ENCODE data around the gene TRA2B. TPM values are rescaled to one million over a fixed set of nuclear protein-coding genes. Genes with fewer than 3 reads are reported as not detected.

Gene TRA2B
- 100 to 1,000 TPM in 1 of 3 donors, 10 to 100 TPM in 2; 77.0 to 121 (median 92.0) TPM for total RNA-seq
- long read RNA-seq, donor 1, transcript TRA2B-212 (2 exons, 538 nt), result minor isoform, 8 of 29 reads
- long read RNA-seq, donor 1, transcript TRA2B-205 (9 exons, 2,952 nt), result major isoform, 16 of 29 reads
- long read RNA-seq, donor 1, partial matches to known transcripts, result 0 of 29 reads
- long read RNA-seq, donor 1, other reads (novel, unspliced or antisense), result 5 of 29 reads
- long read RNA-seq, donor 2, full-length matches to known transcripts, result 18 of 24 reads
- long read RNA-seq, donor 2, partial matches to known transcripts, result 4 of 24 reads
- long read RNA-seq, donor 2, other reads (novel, unspliced or antisense), result 2 of 24 reads

GRCh38 chr3:185937689-185938374 is at the start of gene TRA2B:
Gene TRA2B (minus strand): TSS chr3:185938014. CDS start chr3:185937860, 154 bp downstream.
- DNase-seq (peak; percentile 98 to 99 (median 99)), ATAC-seq (peak; percentile 98)
- Histone ChIP-seq H3K4me3 (peak within 1 kb of the TSS; percentile 98), H3K4me1 (ENCODE audit: low read depth) (peaks cover 20% of the 10 kb centered on the region), H3K9me3 (no peaks in the 10 kb centered on the region), H3K36me3 (ENCODE audit: low read depth) (no peaks in the 10 kb centered on the region)
- intact Hi-C loops (cut with DNase I, micrococcal nuclease), result loop anchor here in 1 of 2 donors (10.0 kb wide), 1 partner anchor 847 kb away; the partner anchor contains the start of gene EIF4A2
- TF ChIP-seq, protein P1, sequence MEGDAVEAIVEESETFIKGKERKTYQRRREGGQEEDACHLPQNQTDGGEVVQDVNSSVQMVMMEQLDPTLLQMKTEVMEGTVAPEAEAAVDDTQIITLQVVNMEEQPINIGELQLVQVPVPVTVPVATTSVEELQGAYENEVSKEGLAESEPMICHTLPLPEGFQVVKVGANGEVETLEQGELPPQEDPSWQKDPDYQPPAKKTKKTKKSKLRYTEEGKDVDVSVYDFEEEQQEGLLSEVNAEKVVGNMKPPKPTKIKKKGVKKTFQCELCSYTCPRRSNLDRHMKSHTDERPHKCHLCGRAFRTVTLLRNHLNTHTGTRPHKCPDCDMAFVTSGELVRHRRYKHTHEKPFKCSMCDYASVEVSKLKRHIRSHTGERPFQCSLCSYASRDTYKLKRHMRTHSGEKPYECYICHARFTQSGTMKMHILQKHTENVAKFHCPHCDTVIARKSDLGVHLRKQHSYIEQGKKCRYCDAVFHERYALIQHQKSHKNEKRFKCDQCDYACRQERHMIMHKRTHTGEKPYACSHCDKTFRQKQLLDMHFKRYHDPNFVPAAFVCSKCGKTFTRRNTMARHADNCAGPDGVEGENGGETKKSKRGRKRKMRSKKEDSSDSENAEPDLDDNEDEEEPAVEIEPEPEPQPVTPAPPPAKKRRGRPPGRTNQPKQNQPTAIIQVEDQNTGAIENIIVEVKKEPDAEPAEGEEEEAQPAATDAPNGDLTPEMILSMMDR (IDR thresholded peaks at IDR 0.05), result peak; percentile 42

DNA sequence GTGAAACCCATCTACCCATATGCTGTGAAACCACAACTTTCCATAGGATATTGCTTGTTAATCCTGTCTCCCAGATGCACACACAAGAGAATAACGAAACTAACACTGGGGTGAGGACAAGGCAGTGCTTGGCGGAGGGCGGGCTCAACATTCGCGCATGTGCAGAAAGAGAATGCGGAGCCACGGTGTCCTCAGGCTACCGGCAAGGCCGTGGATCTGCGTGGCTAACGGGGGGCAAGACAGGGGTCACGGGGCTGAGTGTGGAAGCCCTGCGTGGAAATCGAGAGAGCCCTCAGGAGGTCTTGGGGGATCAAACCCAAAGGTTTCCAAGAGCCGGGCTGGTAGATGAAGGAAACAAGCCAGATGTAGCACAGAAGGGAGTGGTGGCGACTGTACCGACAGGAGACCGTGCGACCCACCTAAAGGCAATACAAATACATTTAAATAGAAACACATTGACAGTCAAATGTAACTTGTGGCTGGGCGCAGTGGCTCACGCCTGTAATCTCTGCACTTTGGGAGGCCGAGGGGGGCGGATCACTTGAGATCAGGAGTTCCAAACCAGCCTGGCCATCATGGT is 48.5 kb upstream of the TRA2B start:
- no peaks in the 10 kb centered on the region for H3K36me3 ChIP-seq (ENCODE audit: low read depth)
- H3K4me1 ChIP-seq (ENCODE audit: low read depth), result no peaks in the 10 kb centered on the region
- no peak overlapping the region for H3K4me3 ChIP-seq
- TF ChIP-seq, protein P1 (IDR thresholded peaks at IDR 0.05), result no peak
- H3K9me3 ChIP-seq, result no peaks in the 10 kb centered on the region
- no peak for ATAC-seq
- no peak for DNase-seq
- intact Hi-C loops (cut with DNase I, micrococcal nuclease), result loop anchor here (10.0 kb wide), 2 partner anchors 259 to 559 kb away; partner anchors contain the start of gene CRYGS (in 1 of the 2)

- Histone ChIP-seq H3K36me3 (ENCODE audit: low read depth) (no peaks in the 10 kb centered on the region), H3K4me3 (no peak overlapping the region), H3K4me1 (ENCODE audit: low read depth) (no peaks in the 10 kb centered on the region), H3K9me3 (no peaks in the 10 kb centered on the region)
- no peak for DNase-seq
- intact Hi-C loops (cut with DNase I, micrococcal nuclease), result loop anchor here (5.0 to 10.0 kb wide), 3 partner anchors 261 to 561 kb away; partner anchors contain the start of gene CRYGS (in 2 of the 2)
- TF ChIP-seq, protein P1 (IDR thresholded peaks at IDR 0.05), result no peak
- no peak for ATAC-seq
These were observed 46.4 kb upstream of the TRA2B start for GRCh38 chr3:185984203-185984602.

- TF ChIP-seq, protein P1 (IDR thresholded peaks at IDR 0.05), result peak; percentile 89
- intact Hi-C loops (cut with DNase I, micrococcal nuclease), result loop anchor here (5.0 to 10.0 kb wide), 3 partner anchors 261 to 561 kb away; partner anchors contain the start of gene CRYGS (in 2 of the 2)
- no peaks in the 10 kb centered on the region for H3K9me3 ChIP-seq
These were observed 45.8 kb upstream of the TRA2B start for GRCh38 chr3:185983495-185984141.

DNA sequence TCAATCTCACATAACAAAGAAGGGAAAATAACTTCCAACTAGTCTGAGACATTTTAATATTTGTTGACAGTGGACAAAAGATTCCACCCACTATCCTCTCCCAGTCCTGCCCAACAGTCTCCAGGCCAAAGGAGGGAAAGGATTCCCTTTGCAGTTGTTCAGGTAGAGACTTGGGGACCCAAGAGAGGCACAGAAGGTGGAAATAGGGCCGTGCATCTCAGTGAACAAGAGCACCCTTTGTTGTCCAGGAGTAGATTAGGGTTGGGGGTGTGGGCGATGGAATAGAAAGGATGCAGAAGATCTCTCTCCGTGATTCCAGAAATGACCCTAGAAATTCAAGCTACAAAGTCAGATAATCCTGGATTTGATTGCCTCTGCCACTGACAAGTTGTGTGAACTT is 44.8 kb upstream of the TRA2B start:
- no peaks in the 10 kb centered on the region for H3K36me3 ChIP-seq (ENCODE audit: low read depth)
- no peaks in the 10 kb centered on the region for H3K4me1 ChIP-seq (ENCODE audit: low read depth)
- intact Hi-C loops (cut with DNase I, micrococcal nuclease), result loop anchor here (5.0 to 10.0 kb wide), 3 partner anchors 262 to 562 kb away; partner anchors contain the start of gene CRYGS (in 2 of the 2)
- no peak overlapping the region for H3K4me3 ChIP-seq
- H3K9me3 ChIP-seq, result no peaks in the 10 kb centered on the region
- ATAC-seq (no peak), DNase-seq (no peak)
- TF ChIP-seq, protein P1 (IDR thresholded peaks at IDR 0.05), result no peak

More at GRCh38 chr3:185983495-185984141, 45.8 kb upstream of the TRA2B start:
- DNase-seq, result peak in 2 of 3 donors; percentile 66 to 87
- ATAC-seq, result peak; percentile 95
- Histone ChIP-seq H3K4me3 (no peak overlapping the region), H3K36me3 (ENCODE audit: low read depth) (no peaks in the 10 kb centered on the region), H3K4me1 (ENCODE audit: low read depth) (no peaks in the 10 kb centered on the region)

All from mucosa of descending colon (tissue), 3 donors.